Neuron (in vitro differentiated cells): Measurements from ENCODE around the gene CPNE4.

Experiments
- H2AFZ ChIP-seq: one replicate; pipeline ENCODE4 v1.6.1; 2013; ENCODE audit warnings: low read depth, mild to moderate bottlenecking, inconsistent platforms, low read length, moderate library complexity
- H3K27me3 ChIP-seq: one replicate; pipeline ENCODE4 v1.6.1; 2013; ENCODE audit warnings: low read length; ENCODE audit not compliant: insufficient read depth
- H3K36me3 ChIP-seq: one replicate; pipeline ENCODE4 v1.6.1; 2013; ENCODE audit warnings: low read length; ENCODE audit not compliant: insufficient read depth
- H3K4me1 ChIP-seq: one replicate; pipeline ENCODE4 v1.6.1; 2013; ENCODE audit warnings: low read length; ENCODE audit not compliant: insufficient read depth
- H3K4me3 ChIP-seq: 2 replicates; pipeline ENCODE4 v1.5.1; 2013; ENCODE audit warnings: mild to moderate bottlenecking, low read length, moderate library complexity
- H3K9me3 ChIP-seq: one replicate; pipeline ENCODE4 v1.6.1; 2013; ENCODE audit warnings: low read length

Gene CPNE4

DNA sequence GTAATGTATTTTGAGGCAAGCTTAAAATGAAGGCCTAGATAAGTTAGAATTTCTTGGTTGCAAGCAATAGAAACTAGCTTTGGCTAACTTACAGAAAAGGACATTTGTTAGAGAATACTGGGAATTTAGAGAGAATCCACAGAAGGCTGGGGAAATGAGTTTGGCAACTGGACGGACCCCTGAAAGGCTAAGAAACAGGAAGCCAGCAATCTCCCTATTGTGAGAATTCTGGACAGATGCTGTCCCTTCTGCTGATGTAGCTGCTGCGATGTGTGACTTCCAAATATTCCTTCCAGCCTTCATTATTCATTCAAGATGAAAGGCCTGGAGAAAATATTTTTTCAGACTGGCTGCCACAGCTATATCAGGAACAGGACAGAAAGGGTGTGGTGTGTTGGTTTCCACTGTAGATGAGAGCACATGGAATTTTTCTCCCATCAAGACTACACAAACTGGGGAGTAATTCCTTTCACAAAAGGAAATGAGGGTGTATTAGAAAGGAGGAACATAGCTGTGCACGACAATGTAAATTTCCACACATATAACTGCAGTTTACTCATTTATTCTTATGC, 213.5 kb downstream of the CPNE4 start:
- H3K9me3 ChIP-seq: no peaks in the 10 kb centered on the region
- H3K36me3 ChIP-seq: no peaks in the 10 kb centered on the region
- no peaks in the 10 kb centered on the region for H3K27me3 ChIP-seq
- H3K4me1 ChIP-seq: peaks cover 8% of the 10 kb centered on the region
- no peak overlapping the region for H2AFZ ChIP-seq
- H3K4me3 ChIP-seq: no peak overlapping the region

DNA sequence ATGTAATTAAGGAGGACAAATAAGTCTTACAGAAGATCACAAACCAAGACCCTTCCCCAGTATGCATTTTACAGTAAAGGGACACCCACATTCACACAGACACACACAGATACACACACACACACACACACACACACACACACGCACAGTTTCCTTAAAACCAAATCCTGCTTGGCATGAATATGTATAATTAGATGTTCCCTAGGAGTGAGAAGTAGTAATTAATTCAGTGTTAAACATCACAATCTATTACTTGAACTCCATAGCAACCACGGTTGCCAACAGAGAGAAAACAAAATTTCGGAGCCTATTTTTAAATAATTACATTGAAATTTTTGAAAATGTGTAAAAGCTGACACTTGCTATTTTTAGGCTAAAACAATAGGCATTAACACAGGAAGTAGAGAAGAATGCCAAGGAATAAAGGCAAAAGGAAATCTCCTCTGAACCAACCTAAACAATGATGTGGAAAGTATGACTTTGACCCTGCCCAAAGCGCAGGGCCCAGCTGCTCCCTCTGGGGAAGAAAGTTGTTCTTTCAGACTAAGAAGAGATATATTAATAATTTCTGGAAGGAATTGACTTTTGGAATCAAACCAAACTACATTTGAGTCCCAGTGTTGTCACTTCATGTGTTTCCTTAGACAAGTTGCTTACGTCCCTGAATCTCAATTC, 215.3 kb downstream of the CPNE4 start:
- Histone ChIP-seq H2AFZ (no peak overlapping the region), H3K4me1 (peaks cover 8% of the 10 kb centered on the region), H3K4me3 (no peak overlapping the region), H3K9me3 (no peaks in the 10 kb centered on the region), H3K36me3 (no peaks in the 10 kb centered on the region), H3K27me3 (no peaks in the 10 kb centered on the region)

DNA sequence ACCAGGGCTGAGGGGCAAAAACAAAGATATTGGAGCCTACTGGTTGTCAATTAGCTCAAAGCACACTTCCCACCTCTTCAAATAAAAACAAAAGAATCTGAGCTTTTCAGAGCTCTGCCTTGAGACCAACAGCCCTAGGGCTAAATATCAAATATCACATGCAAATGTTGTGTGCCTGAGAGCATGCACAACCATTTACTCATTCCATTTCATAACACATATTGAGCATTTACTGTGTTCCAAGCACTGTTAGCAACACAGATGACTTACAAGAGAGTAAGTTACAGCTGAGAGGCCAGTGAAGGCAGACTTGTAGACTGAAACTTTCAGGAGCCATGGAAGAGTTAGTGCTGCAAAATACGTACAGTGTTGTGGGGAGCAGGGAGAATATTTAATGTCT, 222.4 kb downstream of the CPNE4 start:
- Histone ChIP-seq H3K9me3 (no peaks in the 10 kb centered on the region), H3K4me3 (no peak overlapping the region), H3K4me1 (no peaks in the 10 kb centered on the region), H3K36me3 (no peaks in the 10 kb centered on the region), H2AFZ (no peak overlapping the region), H3K27me3 (no peaks in the 10 kb centered on the region)

DNA sequence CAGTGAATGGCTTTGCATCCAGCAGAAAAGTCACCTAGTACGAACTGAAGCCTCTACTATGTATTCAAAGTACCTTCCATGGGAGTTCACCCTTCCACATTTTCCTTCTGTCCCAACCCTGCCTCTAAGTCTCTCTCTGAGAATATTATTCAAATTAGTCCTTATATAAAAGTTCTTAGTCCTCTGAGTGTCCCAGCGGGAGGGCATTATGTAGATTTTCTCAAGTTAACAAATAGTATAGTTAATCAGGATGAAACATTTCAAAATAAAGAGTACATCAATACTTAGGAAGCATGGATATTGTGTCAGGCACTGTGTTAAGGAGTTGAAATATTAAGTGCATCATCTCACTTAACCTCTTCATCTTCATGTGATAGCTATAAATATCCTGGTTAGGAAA, 223.3 kb downstream of the CPNE4 start:
- no peaks in the 10 kb centered on the region for H3K27me3 ChIP-seq
- no peak overlapping the region for H2AFZ ChIP-seq
- no peaks in the 10 kb centered on the region for H3K9me3 ChIP-seq
- no peaks in the 10 kb centered on the region for H3K36me3 ChIP-seq
- H3K4me3 ChIP-seq: no peak overlapping the region
- H3K4me1 ChIP-seq: no peaks in the 10 kb centered on the region

DNA sequence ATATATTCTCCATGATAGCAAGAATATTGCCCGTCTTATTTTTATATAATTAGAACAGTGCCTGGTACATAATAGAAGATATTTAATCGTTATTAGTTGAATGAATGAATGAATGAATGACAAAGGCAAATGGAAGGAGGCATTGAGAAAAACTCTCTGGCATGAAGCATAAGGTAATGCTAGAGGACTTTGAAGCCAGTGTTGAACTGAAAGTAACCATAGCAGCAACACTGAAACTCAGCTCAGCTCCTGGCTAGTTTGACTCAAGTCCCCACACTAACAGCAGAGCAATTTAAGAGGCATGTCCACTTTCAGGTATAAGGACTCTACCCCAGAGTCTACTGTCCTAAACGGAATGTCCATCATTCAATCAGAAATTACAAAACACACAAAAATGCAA, 227.0 kb downstream of the CPNE4 start:
- Histone ChIP-seq H3K4me3 (no peak overlapping the region), H3K36me3 (no peaks in the 10 kb centered on the region), H3K4me1 (no peaks in the 10 kb centered on the region), H3K27me3 (no peaks in the 10 kb centered on the region), H2AFZ (no peak overlapping the region), H3K9me3 (no peaks in the 10 kb centered on the region)

DNA sequence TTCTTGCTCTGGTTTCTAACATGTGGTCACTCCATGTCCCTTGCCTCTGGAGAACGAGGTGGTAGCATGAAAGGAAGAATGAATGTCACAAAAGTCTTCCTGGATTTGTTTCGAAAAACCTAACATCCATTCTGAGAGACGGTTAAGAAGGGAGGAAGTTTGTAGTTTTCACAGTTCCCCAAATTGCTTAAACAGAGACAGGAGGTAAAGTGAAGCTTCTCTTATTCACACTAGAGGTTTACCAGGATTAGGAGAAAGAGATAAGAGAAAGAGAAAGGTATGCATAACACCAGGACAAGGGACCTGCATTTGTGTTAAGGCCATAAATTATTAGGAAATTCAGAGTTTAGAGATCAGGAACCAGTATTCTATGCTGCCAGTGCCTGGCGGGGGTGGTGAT, 228.1 kb downstream of the CPNE4 start:
- no peaks in the 10 kb centered on the region for H3K27me3 ChIP-seq

DNA sequence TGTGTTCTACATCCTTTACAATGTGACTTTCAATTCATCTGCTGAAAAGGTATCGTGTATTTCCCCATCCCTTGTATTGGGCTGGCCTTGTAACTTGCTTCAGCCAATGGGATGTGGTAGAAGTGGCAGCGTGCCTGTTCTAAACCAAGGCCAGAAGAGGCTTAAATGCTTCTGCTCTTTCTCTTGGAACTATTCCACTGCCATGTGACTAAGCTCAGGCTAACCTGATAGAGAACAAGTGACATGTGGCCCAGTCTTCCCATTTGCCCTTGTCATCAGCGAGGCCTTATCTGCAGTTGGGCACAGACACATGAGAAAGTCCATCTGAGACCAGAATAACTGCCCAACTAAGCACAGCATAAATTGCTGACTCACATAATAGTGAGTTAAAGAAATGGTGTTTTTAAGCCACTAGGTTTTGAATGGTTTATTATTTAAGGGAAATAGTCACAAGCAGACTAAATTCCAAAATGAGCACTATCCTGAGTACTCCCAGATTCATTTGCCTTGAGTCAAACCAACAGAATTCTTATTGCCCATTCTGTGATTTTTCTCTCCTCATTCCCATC, 230.2 kb downstream of the CPNE4 start:
- Histone ChIP-seq H3K9me3 (no peaks in the 10 kb centered on the region), H3K4me1 (no peaks in the 10 kb centered on the region), H3K36me3 (no peaks in the 10 kb centered on the region), H3K4me3 (no peak overlapping the region), H2AFZ (no peak overlapping the region), H3K27me3 (no peaks in the 10 kb centered on the region)

More for the DNA sequence above, 228.1 kb downstream of the CPNE4 start:
- H2AFZ ChIP-seq: no peak overlapping the region
- no peaks in the 10 kb centered on the region for H3K4me1 ChIP-seq
- no peak overlapping the region for H3K4me3 ChIP-seq
- no peaks in the 10 kb centered on the region for H3K9me3 ChIP-seq
- no peaks in the 10 kb centered on the region for H3K36me3 ChIP-seq

DNA sequence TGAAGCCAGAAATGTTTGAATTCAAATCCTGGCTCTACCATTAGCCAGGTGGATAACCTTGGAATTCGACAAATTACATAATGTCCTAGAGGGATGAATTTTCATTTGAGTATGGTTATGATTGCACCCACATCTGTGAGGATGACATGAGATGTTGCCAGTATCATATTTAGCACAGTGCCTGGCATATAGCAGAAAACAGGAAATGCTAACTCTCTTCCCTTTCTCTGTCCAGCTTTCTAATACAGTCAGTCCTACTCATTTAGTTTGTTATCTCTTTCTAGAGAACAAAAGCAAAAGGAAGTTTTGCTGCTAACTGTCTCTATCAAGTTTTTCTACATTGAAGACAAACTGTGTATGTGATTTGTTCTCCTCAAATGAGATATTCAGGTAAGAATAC, 231.7 kb downstream of the CPNE4 start:
- Histone ChIP-seq H3K27me3 (no peaks in the 10 kb centered on the region), H3K36me3 (no peaks in the 10 kb centered on the region), H3K4me3 (no peak overlapping the region), H3K9me3 (no peaks in the 10 kb centered on the region), H3K4me1 (no peaks in the 10 kb centered on the region), H2AFZ (no peak overlapping the region)

DNA sequence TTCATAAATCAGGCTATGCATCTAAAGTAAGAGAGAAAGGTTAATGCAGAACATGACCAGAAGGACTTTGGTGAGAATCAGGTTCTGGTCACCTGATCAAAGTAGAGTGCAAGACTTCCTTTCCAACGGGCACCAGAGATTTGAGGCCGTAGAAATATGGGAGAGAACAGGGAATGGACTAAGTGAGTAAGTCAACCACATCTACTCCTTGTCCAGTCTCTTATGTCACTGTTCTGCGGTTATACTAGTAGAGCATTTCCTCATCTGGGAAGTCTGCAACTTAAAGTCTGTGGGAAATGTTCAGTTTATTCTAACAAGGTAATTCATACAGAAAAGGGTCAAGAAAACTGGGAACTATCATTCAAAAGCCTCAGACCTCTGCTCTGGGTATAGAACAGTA, 232.8 kb downstream of the CPNE4 start:
- Histone ChIP-seq H3K9me3 (no peaks in the 10 kb centered on the region), H3K4me3 (no peak overlapping the region), H2AFZ (no peak overlapping the region), H3K4me1 (peaks cover 3% of the 10 kb centered on the region), H3K27me3 (no peaks in the 10 kb centered on the region), H3K36me3 (no peaks in the 10 kb centered on the region)

DNA sequence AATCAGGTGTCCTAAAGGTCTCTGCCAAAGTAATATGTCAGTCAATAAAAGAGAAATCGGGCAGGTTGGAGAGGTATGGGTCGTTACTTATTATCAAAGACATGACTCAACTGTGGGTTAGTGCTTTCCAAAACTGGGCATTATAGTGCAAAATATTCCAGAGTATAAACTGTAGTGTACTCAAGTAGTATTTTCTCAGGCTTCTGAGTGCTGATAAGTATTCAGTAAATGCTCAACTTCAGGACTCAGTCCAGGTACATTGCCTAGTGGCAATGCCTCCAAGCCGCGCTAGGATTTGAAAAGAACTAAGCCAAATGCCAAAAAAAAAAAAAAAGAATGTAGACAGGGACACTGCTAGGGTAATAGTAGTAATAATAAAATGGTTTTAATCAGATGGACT, 233.2 kb downstream of the CPNE4 start:
- no peaks in the 10 kb centered on the region for H3K9me3 ChIP-seq
- no peak overlapping the region for H3K4me3 ChIP-seq
- no peaks in the 10 kb centered on the region for H3K27me3 ChIP-seq
- no peak overlapping the region for H2AFZ ChIP-seq
- H3K4me1 ChIP-seq: peaks cover 7% of the 10 kb centered on the region
- no peaks in the 10 kb centered on the region for H3K36me3 ChIP-seq

DNA sequence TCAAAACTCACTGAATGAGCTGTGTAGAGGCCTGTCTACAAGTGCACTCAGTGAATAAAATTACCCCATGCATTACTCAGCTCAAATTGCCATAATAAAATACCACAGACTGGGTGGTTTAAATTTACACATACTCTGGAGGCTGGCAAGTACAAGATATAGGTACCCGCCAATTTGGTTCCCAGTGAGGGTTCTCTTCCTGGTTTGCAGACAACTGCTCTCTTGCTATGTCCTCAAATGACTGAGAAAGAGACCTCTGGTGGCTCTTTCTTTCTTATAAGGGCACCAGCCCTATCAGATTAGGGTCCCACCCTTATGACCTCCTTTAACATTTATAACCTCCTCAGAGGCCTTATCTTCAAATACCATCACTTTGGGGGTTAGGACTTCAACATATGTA, 237.0 kb downstream of the CPNE4 start:
- H3K27me3 ChIP-seq: no peaks in the 10 kb centered on the region
- no peak overlapping the region for H3K4me3 ChIP-seq
- H3K4me1 ChIP-seq: peaks cover 17% of the 10 kb centered on the region
- H3K36me3 ChIP-seq: no peaks in the 10 kb centered on the region
- no peak overlapping the region for H2AFZ ChIP-seq
- H3K9me3 ChIP-seq: no peaks in the 10 kb centered on the region

DNA sequence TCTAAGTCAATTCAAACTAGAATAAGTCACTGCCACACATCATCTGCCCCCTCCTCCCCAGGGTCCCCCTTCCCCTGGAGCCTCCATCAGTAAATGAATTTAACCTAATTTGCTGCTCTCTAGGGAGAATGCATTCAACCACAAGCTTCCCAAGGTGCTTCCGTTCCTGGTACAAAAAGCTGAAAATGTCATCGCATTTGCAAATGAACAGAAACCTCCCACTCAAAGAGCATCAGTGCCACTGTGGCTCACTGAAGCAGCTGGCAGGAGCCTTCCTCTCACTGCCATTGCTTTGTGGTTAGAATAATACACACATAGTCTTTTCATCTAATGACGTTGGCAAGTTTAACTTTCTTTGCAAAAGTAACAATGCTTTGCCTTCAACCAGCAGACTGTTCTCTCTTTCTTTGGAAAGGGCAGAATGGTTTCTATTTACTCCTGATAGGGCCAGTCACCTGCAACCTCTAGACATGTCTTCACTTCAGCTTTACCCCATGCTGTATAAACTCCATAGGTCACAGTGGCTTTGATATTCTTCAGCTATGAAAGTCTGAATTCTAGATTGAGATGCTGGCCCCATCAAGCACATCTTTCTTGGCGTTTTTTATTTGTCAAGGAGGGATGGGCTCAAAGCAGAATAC, 238.1 kb downstream of the CPNE4 start:
- Histone ChIP-seq H3K4me3 (no peak overlapping the region), H3K27me3 (no peaks in the 10 kb centered on the region)

DNA sequence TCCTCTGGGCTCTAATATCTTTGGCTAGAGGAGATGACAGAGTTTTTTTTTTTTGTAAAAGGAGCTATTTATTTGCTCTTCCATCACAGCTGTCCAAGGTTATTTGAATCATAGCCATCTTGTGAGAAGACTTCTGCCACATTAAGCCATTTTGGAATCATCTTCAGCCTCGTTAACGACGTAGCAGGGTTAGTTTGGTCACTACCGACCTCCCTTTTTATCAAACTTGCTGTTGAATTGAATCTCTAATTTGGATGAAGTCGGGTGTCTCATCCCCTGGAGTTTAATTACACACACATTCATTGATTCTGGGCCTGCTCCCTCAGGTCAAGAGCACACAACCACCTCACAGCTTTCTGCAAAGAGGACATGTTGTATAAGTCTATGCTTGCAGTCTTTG, 238.7 kb downstream of the CPNE4 start:
- Histone ChIP-seq H3K4me1 (peaks cover 17% of the 10 kb centered on the region), H3K27me3 (no peaks in the 10 kb centered on the region), H2AFZ (no peak overlapping the region)

More for the DNA sequence above, 238.1 kb downstream of the CPNE4 start:
- H3K9me3 ChIP-seq: no peaks in the 10 kb centered on the region
- peaks cover 17% of the 10 kb centered on the region for H3K4me1 ChIP-seq
- peak overlapping the region; percentile 10 for H2AFZ ChIP-seq
- H3K36me3 ChIP-seq: no peaks in the 10 kb centered on the region

More for the DNA sequence above, 238.7 kb downstream of the CPNE4 start:
- H3K4me3 ChIP-seq: no peak overlapping the region
- H3K36me3 ChIP-seq: no peaks in the 10 kb centered on the region
- H3K9me3 ChIP-seq: no peaks in the 10 kb centered on the region
